Forelimb muscle (tissue), 1 donor: Measurements from ENCODE around the gene UCHL5. TPM values are rescaled to one million over a fixed set of nuclear protein-coding genes. Genes with fewer than 3 reads are reported as not detected.
"Not testable (repeated sequence)": the region's sequence is repeated elsewhere in the genome, so short reads cannot be mapped to it uniquely, and the experiment has no call there.

Source experiments
- DNase-seq: peaks from one replicate; pipeline ENCODE4 v3.0.0-alpha.2; 2013; ENCODE audit warnings: low read depth
- polyA plus RNA-seq: library from polyadenylated mRNA; unstranded; fragments of 120-200 nt; gene quantifications from one replicate; pipeline ENCODE4 v1.2.1, GENCODE V29; 2013; ENCODE audit not compliant: insufficient read length

Gene UCHL5
- polyA plus RNA-seq, 1 donor = 36.3 TPM

- no peak for DNase-seq
These were observed 3.7 kb upstream of the UCHL5 start for GRCh38 chr1:193062698-193063463.

- DNase-seq = no peak
These were observed 1.8 kb upstream of the UCHL5 start for GRCh38 chr1:193060938-193061337.

GRCh38 chr1:193060406-193060805 lies 1.2 kb upstream of the UCHL5 start:
- no peak for DNase-seq

- DNase-seq = no peak
These were observed 899 bp upstream of the UCHL5 start for GRCh38 chr1:193060115-193060403.

GRCh38 chr1:193058529-193059281 lies 455 bp downstream of the UCHL5 start:
- no peak for DNase-seq

GRCh38 chr1:193054169-193054675 lies 4.9 kb downstream of the UCHL5 start:
- no peak for DNase-seq

GRCh38 chr1:193048913-193049312 lies 10.2 kb downstream of the UCHL5 start:
- DNase-seq = not testable (repeated sequence)

GRCh38 chr1:193042766-193043691 lies 16.1 kb downstream of the UCHL5 start:
- no peak for DNase-seq

GRCh38 chr1:193040011-193040410 lies 19.1 kb downstream of the UCHL5 start:
- DNase-seq = no peak

- no peak for DNase-seq
These were observed 22.7 kb downstream of the UCHL5 start for GRCh38 chr1:193036337-193037047.

- DNase-seq = no peak
These were observed 25.6 kb downstream of the UCHL5 start for GRCh38 chr1:193033610-193034009.

- DNase-seq = not testable (repeated sequence)
These were observed 26.3 kb downstream of the UCHL5 start for GRCh38 chr1:193032643-193033427.

- DNase-seq = no peak
These were observed 27.7 kb downstream of the UCHL5 start for GRCh38 chr1:193031431-193031830.

- DNase-seq = no peak
These were observed 28.9 kb downstream of the UCHL5 start for GRCh38 chr1:193030280-193030679.

GRCh38 chr1:193025218-193025617 lies 33.9 kb downstream of the UCHL5 start:
- no peak for DNase-seq

- DNase-seq = peak; percentile 32
These were observed 39.6 kb downstream of the UCHL5 start for GRCh38 chr1:193019442-193020026.

- no peak for DNase-seq
These were observed 42.4 kb downstream of the UCHL5 start for GRCh38 chr1:193016788-193017187.

GRCh38 chr1:193014400-193014799 lies 44.8 kb downstream of the UCHL5 start:
- DNase-seq = no peak

- no peak for DNase-seq
These were observed 45.5 kb downstream of the UCHL5 start for GRCh38 chr1:193013707-193014106.

GRCh38 chr1:193013005-193013404 lies 46.2 kb downstream of the UCHL5 start:
- peak; percentile 17 for DNase-seq
